Endodermal cell (in vitro differentiated cells): ENCODE results near the gene TPST1. TPM values are rescaled to one million over a fixed set of nuclear protein-coding genes. Genes with fewer than 3 reads are reported as not detected.
A peak's percentile ranks its signal among the peaks of the same experiment; 100 is the strongest.

Source experiments
- DNase-seq: peaks from one replicate; pipeline ENCODE4 v3.0.0-alpha.2; 2017
- H3K27ac ChIP-seq: 2 replicates; pipeline ENCODE4 v1.5.1; 2013; ENCODE audit warnings: mild to moderate bottlenecking, low read depth, low read length, moderate library complexity
- H3K27me3 ChIP-seq: 2 replicates; pipeline ENCODE4 v1.6.1; 2013; ENCODE audit warnings: mild to moderate bottlenecking, low read length, moderate library complexity; ENCODE audit not compliant: insufficient read depth, control insufficient read depth, poor library complexity, severe bottlenecking
- H3K36me3 ChIP-seq: 2 replicates; pipeline ENCODE4 v1.7.0; 2013; ENCODE audit warnings: mild to moderate bottlenecking, low read length, moderate library complexity; ENCODE audit not compliant: control insufficient read depth, insufficient read depth
- H3K4me1 ChIP-seq: one replicate; pipeline ENCODE4 v1.7.0; 2013; ENCODE audit warnings: low read length; ENCODE audit not compliant: control insufficient read depth, insufficient read depth
- H3K4me3 ChIP-seq: 2 replicates; pipeline ENCODE4 v1.5.1; 2013; ENCODE audit warnings: mild to moderate bottlenecking, low read length, moderate library complexity
- H3K9ac ChIP-seq: 2 replicates; pipeline ENCODE4 v1.6.1; 2013; ENCODE audit warnings: mild to moderate bottlenecking, low read length, moderate library complexity; ENCODE audit not compliant: poor library complexity, severe bottlenecking; ENCODE audit errors: extremely low read depth
- H3K9me3 ChIP-seq: 2 replicates; pipeline ENCODE4 v1.6.1; 2013; ENCODE audit warnings: mild to moderate bottlenecking, low read length, moderate library complexity; ENCODE audit not compliant: control insufficient read depth
- H3K27ac Mint-ChIP-seq: 2 replicates; pipeline ENCODE4 v1.8.0; 2020; ENCODE audit warnings: mixed read lengths
- H3K27me3 Mint-ChIP-seq: 2 replicates; pipeline ENCODE4 v1.8.0; 2021; ENCODE audit warnings: mild to moderate bottlenecking, mixed read lengths; ENCODE audit not compliant: insufficient read depth
- H3K36me3 Mint-ChIP-seq: 2 replicates; pipeline ENCODE4 v1.8.0; 2020; ENCODE audit warnings: low read depth, mixed read lengths
- H3K4me1 Mint-ChIP-seq: 2 replicates; pipeline ENCODE4 v1.8.0; 2020; ENCODE audit warnings: mixed read lengths
- H3K4me3 Mint-ChIP-seq: 2 replicates; pipeline ENCODE4 v1.8.0; 2020; ENCODE audit warnings: mild to moderate bottlenecking, moderate library complexity, mixed read lengths
- H3K9me3 Mint-ChIP-seq: 2 replicates; pipeline ENCODE4 v1.8.0; 2020; ENCODE audit warnings: mild to moderate bottlenecking, mixed read lengths
- WGBS, 2 experiments: methylation state at CpG; one replicate each; pipeline versions ENCODE4 v1.1.5 to v1.1.7; 2013; ENCODE audit warnings: missing lambda C conversion rate in 2 of 2, mixed read lengths in 1 of 2; ENCODE audit not compliant: insufficient coverage in 1 of 2, insufficient read length in 1 of 2; 5-methylcytosine and 5-hydroxymethylcytosine counted together
- total RNA-seq, 2 donors: library from RNA; stranded (reverse); fragmentation: NEBNext Ultra II Directional in 1 of 2; extraction: Animal tissue kit (Norgen Biotek cat#: 25700) in 1 of 2; gene quantifications; 2 replicates in 1 of 2; 3 replicates in 1 of 2; pipeline ENCODE4 v1.2.1, GENCODE V29; 2021
- TF ChIP-seq, protein P1 (sequence below): fragments of 200-600 bp; sonication (generic); conservative IDR thresholded peaks from 2 replicates; pipeline ENCODE4 v1.5.0; 2021; ENCODE audit warnings: antibody characterized with exemption, mild to moderate bottlenecking

The TPST1 gene
- total RNA-seq, 2 donors from 2014 or later, result 38.3 to 43.8 TPM

- Mint-ChIP-seq H3K27me3 (no peaks in the 10 kb centered on the region), H3K4me1 (peaks cover 32% of the 10 kb centered on the region), H3K4me3 (no peak overlapping the region), H3K27ac (peak overlapping the region; percentile 31), H3K36me3 (peaks cover 31% of the 10 kb centered on the region), H3K9me3 (peaks cover 1% of the 10 kb centered on the region)
- DNase-seq, result no peak
- Histone ChIP-seq H3K4me3 (peak overlapping the region; percentile 28), H3K27ac (no peak overlapping the region), H3K4me1 (peaks cover 9% of the 10 kb centered on the region), H3K9ac (no peak overlapping the region), H3K27me3 (no peaks in the 10 kb centered on the region), H3K36me3 (peaks cover 25% of the 10 kb centered on the region), H3K9me3 (no peaks in the 10 kb centered on the region)
- 89 to 90% methylated on average over 4 to 5 of the region's 5 CpGs for WGBS, 2 experiments
- TF ChIP-seq, protein P1, sequence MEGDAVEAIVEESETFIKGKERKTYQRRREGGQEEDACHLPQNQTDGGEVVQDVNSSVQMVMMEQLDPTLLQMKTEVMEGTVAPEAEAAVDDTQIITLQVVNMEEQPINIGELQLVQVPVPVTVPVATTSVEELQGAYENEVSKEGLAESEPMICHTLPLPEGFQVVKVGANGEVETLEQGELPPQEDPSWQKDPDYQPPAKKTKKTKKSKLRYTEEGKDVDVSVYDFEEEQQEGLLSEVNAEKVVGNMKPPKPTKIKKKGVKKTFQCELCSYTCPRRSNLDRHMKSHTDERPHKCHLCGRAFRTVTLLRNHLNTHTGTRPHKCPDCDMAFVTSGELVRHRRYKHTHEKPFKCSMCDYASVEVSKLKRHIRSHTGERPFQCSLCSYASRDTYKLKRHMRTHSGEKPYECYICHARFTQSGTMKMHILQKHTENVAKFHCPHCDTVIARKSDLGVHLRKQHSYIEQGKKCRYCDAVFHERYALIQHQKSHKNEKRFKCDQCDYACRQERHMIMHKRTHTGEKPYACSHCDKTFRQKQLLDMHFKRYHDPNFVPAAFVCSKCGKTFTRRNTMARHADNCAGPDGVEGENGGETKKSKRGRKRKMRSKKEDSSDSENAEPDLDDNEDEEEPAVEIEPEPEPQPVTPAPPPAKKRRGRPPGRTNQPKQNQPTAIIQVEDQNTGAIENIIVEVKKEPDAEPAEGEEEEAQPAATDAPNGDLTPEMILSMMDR, result no peak
These were observed 33.8 kb downstream of the TPST1 start for GRCh38 chr7:66238773-66239466.

- 100% methylated on average over 1 of the region's 1 CpG; no CpG with 5 or more reads in 1 of the 2 experiments for WGBS, 2 experiments
- H3K27ac Mint-ChIP-seq, result no peak overlapping the region
- DNase-seq, result no peak
- H3K4me3 ChIP-seq, result no peak overlapping the region
- TF ChIP-seq, protein P1, result no peak
- H3K4me1 ChIP-seq, result peaks cover 9% of the 10 kb centered on the region
- H3K36me3 Mint-ChIP-seq, result peaks cover 27% of the 10 kb centered on the region
- no peak overlapping the region for H3K9ac ChIP-seq
- H3K27me3 ChIP-seq, result no peaks in the 10 kb centered on the region
- no peaks in the 10 kb centered on the region for H3K9me3 ChIP-seq
- no peaks in the 10 kb centered on the region for H3K27me3 Mint-ChIP-seq
- no peak overlapping the region for H3K4me3 Mint-ChIP-seq
- H3K9me3 Mint-ChIP-seq, result no peaks in the 10 kb centered on the region
- peaks cover 25% of the 10 kb centered on the region for H3K36me3 ChIP-seq
- H3K4me1 Mint-ChIP-seq, result peaks cover 33% of the 10 kb centered on the region
- H3K27ac ChIP-seq, result no peak overlapping the region
These were observed 34.3 kb downstream of the TPST1 start for GRCh38 chr7:66239467-66239856.

DNA sequence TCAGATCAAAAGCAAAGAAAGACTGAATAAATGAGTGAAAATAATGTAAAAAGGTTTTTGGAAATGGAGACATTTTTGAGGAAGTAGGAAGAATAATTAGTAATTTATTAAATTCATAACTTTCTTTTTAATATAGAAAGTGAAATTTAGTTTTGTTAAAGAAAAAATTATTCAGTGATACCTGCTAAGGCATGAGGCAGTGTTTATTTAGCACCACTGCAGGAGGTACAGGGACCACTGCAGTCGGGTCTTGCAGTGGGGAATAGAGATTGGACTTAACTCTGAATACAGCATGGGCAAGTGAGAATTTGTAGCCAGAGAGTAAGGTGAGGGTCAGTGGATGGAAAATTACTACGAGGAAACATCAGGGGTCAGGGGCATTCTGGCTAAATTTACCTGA lies 39.9 kb downstream of the TPST1 start:
- TF ChIP-seq, protein P1, result no peak
- Histone ChIP-seq H3K4me1 (no peaks in the 10 kb centered on the region), H3K9ac (no peak overlapping the region), H3K9me3 (no peaks in the 10 kb centered on the region), H3K27ac (no peak overlapping the region), H3K4me3 (no peak overlapping the region), H3K36me3 (peaks cover 30% of the 10 kb centered on the region), H3K27me3 (no peaks in the 10 kb centered on the region)
- Mint-ChIP-seq H3K9me3 (no peaks in the 10 kb centered on the region), H3K4me1 (peaks cover 16% of the 10 kb centered on the region), H3K4me3 (no peak overlapping the region), H3K27ac (peak overlapping the region; percentile 24), H3K27me3 (no peaks in the 10 kb centered on the region), H3K36me3 (peaks cover 31% of the 10 kb centered on the region)
- DNase-seq, result no peak
- 85 to 93% methylated on average over 2 of the region's 2 CpGs for WGBS, 2 experiments
